Bronchial epithelial cell (primary cell): Measurements from ENCODE around the gene SLC44A5. TPM values are rescaled to one million over a fixed set of nuclear protein-coding genes. Genes with fewer than 3 reads are reported as not detected.
A peak's percentile ranks its signal among the peaks of the same experiment; 100 is the strongest.
"Not testable (repeated sequence)": the region's sequence is repeated elsewhere in the genome, so short reads cannot be mapped to it uniquely, and the experiment has no call there.

Experiments
- DNase-seq: peaks from one replicate; pipeline ENCODE4 v3.0.0-alpha.2; 2010; ENCODE audit warnings: low read depth
- FAIRE-seq: peaks from 2 replicates; lab custom pipeline; 2011; peaks lifted over from hg19 to GRCh38; lab: Jason Lieb, UNC
- H3K27me3 ChIP-seq: 2 replicates; pipeline ENCODE4 v1.5.1; 2011; ENCODE audit warnings: low read length; ENCODE audit not compliant: control insufficient read depth, insufficient read depth
- H3K36me3 ChIP-seq: 2 replicates; pipeline ENCODE4 v1.5.1; 2011; ENCODE audit warnings: low read length; ENCODE audit not compliant: control insufficient read depth, insufficient read depth
- H3K4me3 ChIP-seq: 2 replicates; pipeline ENCODE4 v1.5.1; 2011; ENCODE audit warnings: mild to moderate bottlenecking, low read depth, low read length, control low read depth
- CTCF ChIP-seq: IDR thresholded peaks from 2 replicates; pipeline ENCODE4 v1.5.1; 2011; ENCODE audit warnings: mild to moderate bottlenecking, moderate library complexity, low read length, control low read depth, inconsistent platforms; ENCODE audit not compliant: insufficient read depth, severe bottlenecking
- total RNA-seq: library from RNA; depleted of rRNA; stranded (reverse); fragments of >200 nt; gene quantifications from 2 replicates; pipeline ENCODE4 v1.2.1, GENCODE V29; 2014

SLC44A5 gene
- total RNA-seq, 1 donor from 2014 or later = under 0.01 TPM

GRCh38 chr1:75361260-75361659, 249.7 kb downstream of the SLC44A5 start:
- DNase-seq = no peak

GRCh38 chr1:75354267-75354666, 256.6 kb downstream of the SLC44A5 start:
- not testable (repeated sequence) for DNase-seq, FAIRE-seq, H3K36me3 ChIP-seq, H3K27me3 ChIP-seq, H3K4me3 ChIP-seq

More at GRCh38 chr1:75361260-75361659, 249.7 kb downstream of the SLC44A5 start:
- no peak for FAIRE-seq
- no peak for TF ChIP-seq CTCF
- H3K4me3 ChIP-seq = no peak overlapping the region
- no peaks in the 10 kb centered on the region for H3K27me3 ChIP-seq
- no peaks in the 10 kb centered on the region for H3K36me3 ChIP-seq

- Histone ChIP-seq H3K4me3 (no peak overlapping the region), H3K27me3 (no peaks in the 10 kb centered on the region), H3K36me3 (no peaks in the 10 kb centered on the region)
- DNase-seq (no peak), FAIRE-seq (no peak)
- TF ChIP-seq CTCF = no peak
These were observed 257.9 kb downstream of the SLC44A5 start for GRCh38 chr1:75353051-75353450.

DNA sequence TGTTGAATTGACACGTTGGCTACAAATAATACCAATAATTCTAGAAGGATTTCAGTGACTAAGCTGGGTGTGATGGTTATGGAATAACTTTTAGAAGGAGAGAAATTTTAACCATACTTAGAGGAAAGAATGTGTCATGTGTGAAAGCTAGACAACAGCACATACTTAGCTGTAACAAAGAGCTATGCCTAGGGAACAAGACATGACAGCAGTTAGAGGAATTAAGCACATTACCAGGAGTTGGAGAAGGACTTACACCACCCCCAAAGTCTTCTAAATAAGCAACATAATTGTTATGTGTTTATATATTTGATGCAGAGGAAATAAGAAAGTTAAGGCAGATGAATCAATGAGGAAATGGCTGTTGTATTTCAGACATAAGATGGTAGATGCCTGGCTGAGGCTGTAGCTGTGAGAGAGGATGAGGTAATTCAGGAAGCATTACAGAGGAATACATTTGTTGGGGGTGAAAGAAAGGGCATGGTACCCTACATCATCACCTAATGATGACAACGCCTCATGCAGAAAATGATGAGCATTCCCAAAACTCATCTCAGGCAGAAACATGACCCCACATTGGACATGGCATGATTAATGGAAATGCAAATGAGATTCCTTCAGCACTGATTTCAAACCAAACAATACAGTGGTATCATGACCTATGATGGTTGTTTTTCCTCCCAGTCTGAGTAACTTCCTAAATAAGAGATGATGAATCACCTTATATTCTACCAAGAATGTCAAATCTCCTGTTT, 265.2 kb downstream of the SLC44A5 start:
- FAIRE-seq (no peak), DNase-seq (peak; percentile 52)
- no peak overlapping the region for H3K4me3 ChIP-seq
- no peak for TF ChIP-seq CTCF
- H3K27me3 ChIP-seq = no peaks in the 10 kb centered on the region
- H3K36me3 ChIP-seq = no peaks in the 10 kb centered on the region

DNA sequence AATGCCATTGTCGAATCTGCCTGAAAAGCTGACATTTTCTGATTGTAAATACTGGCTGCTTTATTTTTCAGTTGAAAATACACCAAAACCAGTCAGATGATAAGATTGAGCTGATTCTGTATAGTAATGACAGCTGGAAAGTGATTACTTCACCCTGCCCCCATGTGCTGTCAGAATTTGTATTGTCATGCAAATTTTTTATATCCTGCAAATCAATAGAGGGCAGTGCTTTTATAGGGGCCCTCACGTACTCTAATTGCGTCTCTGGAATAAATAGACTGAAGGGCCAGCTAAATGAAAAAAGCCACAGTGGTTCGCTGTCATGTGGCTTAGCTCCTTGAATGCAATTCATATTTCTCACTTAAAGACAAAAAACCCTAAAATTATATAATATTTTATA, 268.1 kb downstream of the SLC44A5 start:
- Histone ChIP-seq H3K36me3 (no peaks in the 10 kb centered on the region), H3K4me3 (no peak overlapping the region), H3K27me3 (no peaks in the 10 kb centered on the region)
- TF ChIP-seq CTCF = no peak
- FAIRE-seq (no peak), DNase-seq (no peak)

DNA sequence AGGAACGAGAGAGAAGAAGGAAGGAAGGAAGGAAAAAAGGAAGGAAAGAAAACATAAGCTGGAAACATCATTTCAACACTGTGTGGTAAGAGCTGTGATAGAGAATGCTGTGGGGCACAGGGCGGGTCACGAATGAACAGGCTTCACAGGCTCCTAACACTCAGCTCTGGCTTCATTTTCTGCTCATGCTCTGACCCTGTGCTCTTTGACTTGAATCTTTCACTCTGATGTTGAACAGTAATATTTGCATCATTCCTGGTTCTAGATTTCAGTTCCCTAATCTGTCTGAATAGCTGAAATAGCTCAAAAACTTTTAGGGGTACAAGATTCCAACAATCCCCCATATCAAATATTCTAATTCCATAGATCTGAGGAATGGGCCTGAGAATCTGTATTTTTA, 269.4 kb downstream of the SLC44A5 start:
- no peak for DNase-seq
- H3K27me3 ChIP-seq = no peaks in the 10 kb centered on the region
- no peak for FAIRE-seq
- no peak for TF ChIP-seq CTCF
- H3K36me3 ChIP-seq = no peaks in the 10 kb centered on the region
- H3K4me3 ChIP-seq = no peak overlapping the region
